ENCODE results near the gene BEST3.
A peak's percentile ranks its signal among the peaks of the same experiment; 100 is the strongest.

The BEST3 gene

GRCh38 chr12:69703146-69703642 is 4.1 kb upstream of the BEST3 start:
- H3K9me3 ChIP-seq (ENCODE audit: insufficient read depth, low read length), result no peaks in the 10 kb centered on the region
- TF ChIP-seq SUZ12 (IDR thresholded peaks at IDR 0.05; ENCODE audit: extremely low read depth, insufficient read depth, insufficient read length) (no peak), ZNF274 (IDR thresholded peaks at IDR 0.05; ENCODE audit: low read depth, low read length) (no peak), YY1 (IDR thresholded peaks at IDR 0.05; ENCODE audit: insufficient read depth, insufficient read length) (no peak)
- no peaks in the 10 kb centered on the region for H3K27me3 ChIP-seq (ENCODE audit: insufficient read depth, insufficient read length)
- no peak overlapping the region for H3K9ac ChIP-seq (ENCODE audit: insufficient read length, low read depth)
- no peaks in the 10 kb centered on the region for H3K36me3 ChIP-seq (ENCODE audit: insufficient read depth, insufficient read length, low read length)
- H3K4me3 ChIP-seq (ENCODE audit: insufficient read length, low read depth), result no peak overlapping the region
- no peak for DNase-seq (ENCODE audit: low read depth, low spot score)
- H3K4me1 ChIP-seq (ENCODE audit: insufficient read depth, insufficient read length), result no peaks in the 10 kb centered on the region

DNA sequence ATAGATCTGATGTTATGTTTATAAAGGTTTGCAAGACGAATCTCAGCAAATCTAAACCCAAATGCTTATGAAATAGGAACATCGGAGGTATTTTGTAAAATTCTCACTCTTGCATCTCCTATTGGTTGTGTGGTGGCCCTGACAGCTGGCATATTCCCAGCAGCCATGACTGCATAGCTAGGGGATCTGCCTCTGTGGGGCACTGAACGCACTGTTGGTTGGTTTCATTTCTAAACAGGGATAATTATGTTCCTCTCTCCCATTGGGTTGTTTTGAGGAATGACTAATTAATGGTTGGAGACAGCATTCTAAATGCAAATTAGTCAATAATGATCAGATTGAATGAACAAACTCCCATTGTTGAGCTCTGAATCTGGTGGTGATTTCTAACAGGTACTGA is 2.7 kb upstream of the BEST3 start:
- Histone ChIP-seq H3K36me3 (ENCODE audit: insufficient read depth, insufficient read length, low read length) (no peaks in the 10 kb centered on the region), H3K9ac (ENCODE audit: insufficient read length, low read depth) (no peak overlapping the region), H3K4me3 (ENCODE audit: insufficient read length, low read depth) (no peak overlapping the region), H3K27me3 (ENCODE audit: insufficient read depth, insufficient read length) (no peaks in the 10 kb centered on the region), H3K4me1 (ENCODE audit: insufficient read depth, insufficient read length) (no peaks in the 10 kb centered on the region), H3K9me3 (ENCODE audit: insufficient read depth, low read length) (no peaks in the 10 kb centered on the region)
- TF ChIP-seq SUZ12 (IDR thresholded peaks at IDR 0.05; ENCODE audit: extremely low read depth, insufficient read depth, insufficient read length), result no peak
- no peak for TF ChIP-seq ZNF274 (IDR thresholded peaks at IDR 0.05; ENCODE audit: low read depth, low read length)
- no peak for TF ChIP-seq YY1 (IDR thresholded peaks at IDR 0.05; ENCODE audit: insufficient read depth, insufficient read length)
- DNase-seq (ENCODE audit: low read depth, low spot score), result no peak

- H3K36me3 ChIP-seq (ENCODE audit: insufficient read depth, insufficient read length, low read length), result no peaks in the 10 kb centered on the region
- no peak overlapping the region for H3K9ac ChIP-seq (ENCODE audit: insufficient read length, low read depth)
- TF ChIP-seq YY1 (IDR thresholded peaks at IDR 0.05; ENCODE audit: insufficient read depth, insufficient read length) (no peak), SUZ12 (IDR thresholded peaks at IDR 0.05; ENCODE audit: extremely low read depth, insufficient read depth, insufficient read length) (no peak), ZNF274 (IDR thresholded peaks at IDR 0.05; ENCODE audit: low read depth, low read length) (no peak)
- no peaks in the 10 kb centered on the region for H3K9me3 ChIP-seq (ENCODE audit: insufficient read depth, low read length)
- H3K4me1 ChIP-seq (ENCODE audit: insufficient read depth, insufficient read length), result no peaks in the 10 kb centered on the region
- H3K27me3 ChIP-seq (ENCODE audit: insufficient read depth, insufficient read length), result no peaks in the 10 kb centered on the region
- no peak for DNase-seq (ENCODE audit: low read depth, low spot score)
- H3K4me3 ChIP-seq (ENCODE audit: insufficient read length, low read depth), result no peak overlapping the region
These were observed 1.0 kb downstream of the BEST3 start for GRCh38 chr12:69698054-69698453.

DNA sequence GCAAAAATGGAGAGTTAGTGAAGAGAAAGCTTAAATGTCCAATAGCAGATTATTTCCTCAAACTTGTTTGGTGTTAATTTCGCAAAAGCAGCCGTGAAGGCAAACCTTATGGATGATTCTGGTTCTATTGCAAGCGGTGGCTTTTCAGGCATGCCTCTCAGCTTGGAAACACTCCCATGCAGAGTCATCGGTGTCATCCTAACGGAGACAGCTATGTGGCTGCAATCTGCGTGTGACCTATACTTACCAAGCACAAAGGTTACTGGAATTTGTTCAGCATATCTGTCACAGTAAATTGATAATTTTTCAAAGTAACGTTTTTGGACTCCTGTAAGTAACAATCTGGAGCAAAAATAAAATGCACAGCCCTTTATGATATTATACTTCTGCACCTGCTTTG is 5.0 kb downstream of the BEST3 start:
- Histone ChIP-seq H3K4me1 (ENCODE audit: insufficient read depth, insufficient read length) (no peaks in the 10 kb centered on the region), H3K36me3 (ENCODE audit: insufficient read depth, insufficient read length, low read length) (no peaks in the 10 kb centered on the region), H3K27me3 (ENCODE audit: insufficient read depth, insufficient read length) (no peaks in the 10 kb centered on the region), H3K9me3 (ENCODE audit: insufficient read depth, low read length) (no peaks in the 10 kb centered on the region), H3K4me3 (ENCODE audit: insufficient read length, low read depth) (no peak overlapping the region), H3K9ac (ENCODE audit: insufficient read length, low read depth) (no peak overlapping the region)
- no peak for TF ChIP-seq SUZ12 (IDR thresholded peaks at IDR 0.05; ENCODE audit: extremely low read depth, insufficient read depth, insufficient read length)
- DNase-seq (ENCODE audit: low read depth, low spot score), result no peak

DNA sequence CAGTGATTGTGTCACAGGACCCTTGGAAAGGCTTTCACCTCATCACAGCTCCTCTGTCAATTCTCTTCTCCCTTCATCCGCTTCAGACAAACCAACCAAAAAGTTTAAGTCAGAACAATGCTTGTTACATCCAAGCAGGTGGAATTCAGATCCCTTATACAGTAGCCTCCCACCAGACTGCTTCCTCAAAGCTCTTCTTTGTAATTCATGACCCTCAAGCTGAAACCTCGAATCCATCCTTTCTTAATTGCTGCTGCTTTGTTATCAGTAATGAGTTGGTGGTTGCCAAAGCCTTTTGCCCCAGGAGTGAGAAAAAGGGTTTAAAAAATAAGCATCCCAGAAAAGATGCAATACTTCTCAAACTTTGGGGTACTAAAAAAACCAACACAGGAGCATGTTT is 9.5 kb downstream of the BEST3 start:
- DNase-seq (ENCODE audit: low read depth, low spot score), result peak; percentile 61
- Histone ChIP-seq H3K36me3 (ENCODE audit: insufficient read depth, insufficient read length, low read length) (no peaks in the 10 kb centered on the region), H3K9ac (ENCODE audit: insufficient read length, low read depth) (no peak overlapping the region)

GRCh38 chr12:69688471-69689427 is 10.4 kb downstream of the BEST3 start:
- no peaks in the 10 kb centered on the region for H3K27me3 ChIP-seq (ENCODE audit: insufficient read depth, insufficient read length)
- no peaks in the 10 kb centered on the region for H3K4me1 ChIP-seq (ENCODE audit: insufficient read depth, insufficient read length)
- H3K9ac ChIP-seq (ENCODE audit: insufficient read length, low read depth), result no peak overlapping the region
- H3K36me3 ChIP-seq (ENCODE audit: insufficient read depth, insufficient read length, low read length), result no peaks in the 10 kb centered on the region
- H3K4me3 ChIP-seq (ENCODE audit: insufficient read length, low read depth), result no peak overlapping the region
- TF ChIP-seq SUZ12 (IDR thresholded peaks at IDR 0.05; ENCODE audit: extremely low read depth, insufficient read depth, insufficient read length) (no peak), YY1 (IDR thresholded peaks at IDR 0.05; ENCODE audit: insufficient read depth, insufficient read length) (no peak), ZNF274 (IDR thresholded peaks at IDR 0.05; ENCODE audit: low read depth, low read length) (no peak)
- H3K9me3 ChIP-seq (ENCODE audit: insufficient read depth, low read length), result no peaks in the 10 kb centered on the region
- peak; percentile 69 for DNase-seq (ENCODE audit: low read depth, low spot score)

More for the DNA sequence above, 9.5 kb downstream of the BEST3 start:
- TF ChIP-seq SUZ12 (IDR thresholded peaks at IDR 0.05; ENCODE audit: extremely low read depth, insufficient read depth, insufficient read length) (no peak), YY1 (IDR thresholded peaks at IDR 0.05; ENCODE audit: insufficient read depth, insufficient read length) (no peak), ZNF274 (IDR thresholded peaks at IDR 0.05; ENCODE audit: low read depth, low read length) (no peak)
- Histone ChIP-seq H3K27me3 (ENCODE audit: insufficient read depth, insufficient read length) (no peaks in the 10 kb centered on the region), H3K4me3 (ENCODE audit: insufficient read length, low read depth) (no peak overlapping the region), H3K9me3 (ENCODE audit: insufficient read depth, low read length) (no peaks in the 10 kb centered on the region), H3K4me1 (ENCODE audit: insufficient read depth, insufficient read length) (no peaks in the 10 kb centered on the region)

GRCh38 chr12:69688021-69688420 is 11.1 kb downstream of the BEST3 start:
- TF ChIP-seq SUZ12 (IDR thresholded peaks at IDR 0.05; ENCODE audit: extremely low read depth, insufficient read depth, insufficient read length), result no peak
- TF ChIP-seq YY1 (IDR thresholded peaks at IDR 0.05; ENCODE audit: insufficient read depth, insufficient read length), result no peak
- TF ChIP-seq ZNF274 (IDR thresholded peaks at IDR 0.05; ENCODE audit: low read depth, low read length), result no peak
- Histone ChIP-seq H3K4me1 (ENCODE audit: insufficient read depth, insufficient read length) (no peaks in the 10 kb centered on the region), H3K27me3 (ENCODE audit: insufficient read depth, insufficient read length) (no peaks in the 10 kb centered on the region), H3K4me3 (ENCODE audit: insufficient read length, low read depth) (no peak overlapping the region), H3K36me3 (ENCODE audit: insufficient read depth, insufficient read length, low read length) (no peaks in the 10 kb centered on the region), H3K9ac (ENCODE audit: insufficient read length, low read depth) (no peak overlapping the region), H3K9me3 (ENCODE audit: insufficient read depth, low read length) (no peaks in the 10 kb centered on the region)
- DNase-seq (ENCODE audit: low read depth, low spot score), result no peak

All from NT2/D1 (cell line).